PC-3 (cell line): ENCODE measurements around the gene ACOXL. TPM values are rescaled to one million over a fixed set of nuclear protein-coding genes. Genes with fewer than 3 reads are reported as not detected.

Source experiments
- ATAC-seq: fragments of 200-7000 bp; cut with Tn5 transposase; 2 replicates; pipeline ENCODE4 v1.9.1; 2020; ENCODE audit warnings: mild to moderate bottlenecking, moderate library complexity
- BruUV-seq: library from RNA; stranded (reverse); fragments of 400-500 nt; replicated peaks from 2 replicates; lab custom pipeline; 2021; lab: Mats Ljungman, UMichigan
- CTCF ChIA-PET: fragments of 300-600 bp; sonication (Branson Sonifier 250); formaldehyde crosslinking; loops from one replicate; lab custom pipeline; 2022; ENCODE audit warnings: antibody characterized with exemption; lab: Charles Lee
- POLR2A ChIA-PET: fragments of 300-600 bp; sonication (Branson Sonifier 250); formaldehyde crosslinking; loops from one replicate; lab custom pipeline; 2022; ENCODE audit warnings: antibody characterized with exemption; ENCODE audit not compliant: unreplicated experiment; lab: Charles Lee
- DNase-seq: peaks from one replicate; pipeline ENCODE4 v3.0.0-alpha.2; 2015
- H2AFZ ChIP-seq: fragments of 300-600 bp; sonication (generic); 2 replicates; pipeline ENCODE4 v1.6.0; 2016; ENCODE audit warnings: antibody characterized with exemption, low read length
- H3F3A ChIP-seq: fragments of 300-600 bp; sonication (generic); one replicate; pipeline ENCODE4 v1.6.0; 2017; ENCODE audit warnings: antibody characterized with exemption, low read length, control low read depth, mild to moderate bottlenecking; ENCODE audit not compliant: unreplicated experiment
- H3K27ac ChIP-seq: fragments of 300-600 bp; sonication (generic); 2 replicates; pipeline ENCODE4 v1.5.1; 2016; ENCODE audit warnings: mild to moderate bottlenecking, low read length
- H3K27me3 ChIP-seq: fragments of 300-600 bp; sonication (generic); 2 replicates; pipeline ENCODE4 v1.6.1; 2016; ENCODE audit warnings: low read length, mixed read lengths
- H3K36me3 ChIP-seq: fragments of 300-600 bp; sonication (generic); 2 replicates; pipeline ENCODE4 v1.6.1; 2016; ENCODE audit warnings: low read depth, mixed run types, low read length, mixed read lengths
- H3K4me1 ChIP-seq: fragments of 300-600 bp; sonication (generic); 2 replicates; pipeline ENCODE4 v1.5.1; 2016; ENCODE audit warnings: low read length; ENCODE audit not compliant: insufficient read depth
- H3K4me2 ChIP-seq: fragments of 300-600 bp; sonication (generic); 2 replicates; pipeline ENCODE4 v1.6.0; 2016; ENCODE audit warnings: low read length
- H3K4me3 ChIP-seq: fragments of 300-600 bp; sonication (generic); 2 replicates; pipeline ENCODE4 v1.5.1; 2016; ENCODE audit warnings: mild to moderate bottlenecking, low read length, mixed read lengths
- H3K79me2 ChIP-seq: fragments of 300-600 bp; sonication (generic); 2 replicates; pipeline ENCODE4 v1.6.1; 2017; ENCODE audit warnings: low read length, mixed read lengths
- H3K9ac ChIP-seq: fragments of 300-600 bp; sonication (generic); 2 replicates; pipeline ENCODE4 v1.6.0; 2016; ENCODE audit warnings: mild to moderate bottlenecking, low read length
- H3K9me2 ChIP-seq: fragments of 300-600 bp; sonication (generic); replicated peaks from 2 replicates; pipeline ENCODE4 v1.6.1; 2016; ENCODE audit warnings: mixed run types, low read length, mixed read lengths
- H3K9me3 ChIP-seq: fragments of 300-600 bp; sonication (generic); 2 replicates; pipeline ENCODE4 v1.6.1; 2016; ENCODE audit warnings: low read length, mixed read lengths
- H4K20me1 ChIP-seq: fragments of 300-600 bp; sonication (generic); 2 replicates; pipeline ENCODE4 v1.6.1; 2016; ENCODE audit warnings: low read length, mixed read lengths
- EZH2 ChIP-seq: fragments of 300-600 bp; sonication (generic); IDR thresholded peaks from one replicate; pipeline ENCODE4 v1.6.1; 2017; ENCODE audit warnings: antibody characterized with exemption, mild to moderate bottlenecking, low read length; ENCODE audit not compliant: unreplicated experiment
- EZH2phosphoT487 ChIP-seq: fragments of 300-600 bp; sonication (generic); IDR thresholded peaks from 2 replicates; pipeline ENCODE4 v1.6.1; 2018; ENCODE audit warnings: mild to moderate bottlenecking, antibody characterized with exemption, low read length, borderline replicate concordance
- intact Hi-C: fragments of 100-400 bp; cut with micrococcal nuclease; formaldehyde crosslinking; loops from 2 replicates; pipeline ENCODE4 v1.9.0; 2023
- total RNA-seq: library from RNA; depleted of rRNA; stranded (reverse); fragments of >200 nt; gene quantifications from 2 replicates; pipeline ENCODE4 v1.2.3, GENCODE V29; 2014
- TF ChIP-seq, protein P1 (sequence below): fragments of 300-600 bp; sonication (generic); conservative IDR thresholded peaks from 2 replicates; pipeline ENCODE4 v1.5.1; 2017; ENCODE audit warnings: antibody characterized with exemption, low read depth, mild to moderate bottlenecking, low read length

The ACOXL gene
- total RNA-seq, 1 experiment from 2014 or later: 16.3 TPM

DNA sequence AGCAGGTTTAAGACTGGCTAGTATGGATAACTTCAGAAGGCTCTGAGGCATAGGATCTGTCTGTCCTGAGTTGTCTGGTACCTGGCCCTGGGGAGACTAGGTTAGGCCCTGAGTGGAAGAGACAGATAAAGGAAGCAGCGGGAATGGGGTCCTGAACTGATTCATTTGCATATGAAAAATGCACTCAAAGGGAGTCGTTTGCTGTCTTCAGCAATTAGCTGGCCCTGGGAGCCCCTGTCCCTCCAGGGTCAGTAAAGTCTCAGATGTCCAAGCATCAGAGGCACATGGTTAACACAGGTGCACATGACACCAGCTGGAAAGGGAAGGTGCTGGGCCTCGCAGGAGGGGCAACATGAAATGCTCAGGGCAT lies 172.4 kb downstream of the ACOXL start:
- no peaks in the 10 kb centered on the region for H3K4me1 ChIP-seq
- H3K9ac ChIP-seq: no peak overlapping the region
- BruUV-seq: no TSS peak
- no peaks in the 10 kb centered on the region for H3F3A ChIP-seq
- H4K20me1 ChIP-seq: no peaks in the 10 kb centered on the region
- ChIA-PET CTCF (no interaction called here), POLR2A (no interaction called here)
- H3K4me2 ChIP-seq: no peak overlapping the region
- intact Hi-C loops: no loop called here
- DNase-seq (no peak), ATAC-seq (no peak)
- H3K36me3 ChIP-seq: no peaks in the 10 kb centered on the region
- no peak overlapping the region for H2AFZ ChIP-seq
- no peaks in the 10 kb centered on the region for H3K27me3 ChIP-seq
- no peaks in the 10 kb centered on the region for H3K9me2 ChIP-seq
- no peaks in the 10 kb centered on the region for H3K79me2 ChIP-seq
- H3K27ac ChIP-seq: no peak overlapping the region
- no peaks in the 10 kb centered on the region for H3K9me3 ChIP-seq
- no peak overlapping the region for H3K4me3 ChIP-seq
- TF ChIP-seq, protein P1, sequence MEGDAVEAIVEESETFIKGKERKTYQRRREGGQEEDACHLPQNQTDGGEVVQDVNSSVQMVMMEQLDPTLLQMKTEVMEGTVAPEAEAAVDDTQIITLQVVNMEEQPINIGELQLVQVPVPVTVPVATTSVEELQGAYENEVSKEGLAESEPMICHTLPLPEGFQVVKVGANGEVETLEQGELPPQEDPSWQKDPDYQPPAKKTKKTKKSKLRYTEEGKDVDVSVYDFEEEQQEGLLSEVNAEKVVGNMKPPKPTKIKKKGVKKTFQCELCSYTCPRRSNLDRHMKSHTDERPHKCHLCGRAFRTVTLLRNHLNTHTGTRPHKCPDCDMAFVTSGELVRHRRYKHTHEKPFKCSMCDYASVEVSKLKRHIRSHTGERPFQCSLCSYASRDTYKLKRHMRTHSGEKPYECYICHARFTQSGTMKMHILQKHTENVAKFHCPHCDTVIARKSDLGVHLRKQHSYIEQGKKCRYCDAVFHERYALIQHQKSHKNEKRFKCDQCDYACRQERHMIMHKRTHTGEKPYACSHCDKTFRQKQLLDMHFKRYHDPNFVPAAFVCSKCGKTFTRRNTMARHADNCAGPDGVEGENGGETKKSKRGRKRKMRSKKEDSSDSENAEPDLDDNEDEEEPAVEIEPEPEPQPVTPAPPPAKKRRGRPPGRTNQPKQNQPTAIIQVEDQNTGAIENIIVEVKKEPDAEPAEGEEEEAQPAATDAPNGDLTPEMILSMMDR: no peak
- TF ChIP-seq EZH2 (no peak), EZH2phosphoT487 (no peak)

DNA sequence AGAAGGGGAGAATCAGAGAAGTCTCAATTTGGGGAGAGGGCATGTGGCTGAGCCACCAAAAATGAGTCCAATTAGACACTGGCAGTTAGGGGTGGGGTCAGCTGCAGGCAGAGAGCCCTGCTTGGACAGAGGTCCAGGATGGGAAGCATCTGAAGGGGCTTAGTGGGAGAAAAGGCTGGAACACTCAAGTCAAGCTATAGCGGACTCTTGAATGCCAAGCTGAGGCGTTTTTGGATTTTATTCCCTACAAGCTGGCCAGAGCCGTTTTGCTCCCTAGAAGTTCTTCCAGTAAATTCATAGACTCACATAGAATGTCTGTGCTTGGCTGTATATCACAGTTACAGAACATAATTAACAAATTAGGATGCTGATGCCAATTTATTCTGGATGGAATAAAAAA lies 172.8 kb downstream of the ACOXL start:
- TF ChIP-seq, protein P1: no peak
- TF ChIP-seq EZH2phosphoT487 (no peak), EZH2 (no peak)
- Histone ChIP-seq H3K27me3 (no peaks in the 10 kb centered on the region), H3K9me3 (no peaks in the 10 kb centered on the region), H3K27ac (no peak overlapping the region), H3F3A (no peaks in the 10 kb centered on the region), H4K20me1 (no peaks in the 10 kb centered on the region), H3K9ac (no peak overlapping the region), H3K4me2 (no peak overlapping the region), H2AFZ (no peak overlapping the region), H3K4me3 (no peak overlapping the region), H3K79me2 (no peaks in the 10 kb centered on the region), H3K36me3 (peaks cover 3% of the 10 kb centered on the region; the same call in 1 of the 2 replicates), H3K4me1 (no peaks in the 10 kb centered on the region), H3K9me2 (no peaks in the 10 kb centered on the region)
- no TSS peak for BruUV-seq
- ChIA-PET POLR2A (no interaction called here), CTCF (no interaction called here)
- intact Hi-C loops: no loop called here
- DNase-seq (no peak), ATAC-seq (no peak)

DNA sequence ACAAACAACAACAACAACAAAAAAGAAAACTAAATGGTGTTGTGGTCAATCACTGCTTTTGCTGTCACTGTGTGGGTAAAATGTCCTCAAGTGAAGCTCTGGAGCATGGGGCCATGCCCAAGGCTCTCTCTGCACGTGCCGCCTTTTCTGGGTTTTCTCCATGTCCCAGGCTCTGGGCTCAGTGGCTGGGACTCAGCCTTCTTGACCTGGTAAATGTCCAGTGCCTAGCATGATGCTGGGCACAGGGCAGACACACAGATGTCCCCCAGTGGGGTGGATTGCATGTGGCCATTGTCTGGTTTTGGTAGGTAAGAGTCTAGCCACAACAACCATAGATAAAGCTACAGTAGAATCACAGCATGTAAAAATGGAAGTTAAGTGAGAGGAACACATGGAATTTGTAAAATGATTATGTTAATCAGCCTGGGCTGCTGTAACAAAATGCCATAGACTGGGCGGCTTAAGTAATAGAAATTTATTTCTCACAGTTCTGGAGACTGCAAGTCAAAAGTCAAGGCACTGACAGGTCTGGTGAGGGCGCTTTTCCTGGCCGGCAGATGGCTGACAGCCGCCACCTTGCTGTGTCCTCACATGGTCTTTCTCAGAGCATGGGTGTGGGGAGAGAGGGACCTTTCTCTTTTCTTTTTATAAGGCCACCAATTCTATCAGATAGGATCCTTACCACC lies 174.4 kb downstream of the ACOXL start:
- Histone ChIP-seq H3F3A (no peaks in the 10 kb centered on the region), H3K36me3 (peaks cover 8% of the 10 kb centered on the region; the same call in 1 of the 2 replicates), H3K9me3 (0 out of 2 replicates have a peak, but pooled peaks cover 11% of the 10 kb centered on the region), H4K20me1 (no peaks in the 10 kb centered on the region), H3K4me3 (no peak overlapping the region), H3K4me1 (no peaks in the 10 kb centered on the region), H3K27me3 (no peaks in the 10 kb centered on the region), H3K79me2 (no peaks in the 10 kb centered on the region), H3K9me2 (no peaks in the 10 kb centered on the region), H2AFZ (no peak overlapping the region), H3K27ac (no peak overlapping the region), H3K9ac (no peak overlapping the region), H3K4me2 (no peak overlapping the region)
- ATAC-seq (no peak), DNase-seq (no peak)
- intact Hi-C loops: no loop called here
- TF ChIP-seq, protein P1: no peak
- TF ChIP-seq EZH2phosphoT487 (no peak), EZH2 (no peak)
- ChIA-PET CTCF (no interaction called here), POLR2A (no interaction called here)
- no TSS peak for BruUV-seq
